ENCODE data around the gene QPCTL. TPM values are rescaled to one million over a fixed set of nuclear protein-coding genes. Genes with fewer than 3 reads are reported as not detected.

The QPCTL gene
- total and polyA plus RNA-seq, 9 of the 15 experiments (the other 6 are each of a cell fraction or from before 2014, with no cell fraction given), result 0.99 to 31.3 (median 12.7) TPM

DNA sequence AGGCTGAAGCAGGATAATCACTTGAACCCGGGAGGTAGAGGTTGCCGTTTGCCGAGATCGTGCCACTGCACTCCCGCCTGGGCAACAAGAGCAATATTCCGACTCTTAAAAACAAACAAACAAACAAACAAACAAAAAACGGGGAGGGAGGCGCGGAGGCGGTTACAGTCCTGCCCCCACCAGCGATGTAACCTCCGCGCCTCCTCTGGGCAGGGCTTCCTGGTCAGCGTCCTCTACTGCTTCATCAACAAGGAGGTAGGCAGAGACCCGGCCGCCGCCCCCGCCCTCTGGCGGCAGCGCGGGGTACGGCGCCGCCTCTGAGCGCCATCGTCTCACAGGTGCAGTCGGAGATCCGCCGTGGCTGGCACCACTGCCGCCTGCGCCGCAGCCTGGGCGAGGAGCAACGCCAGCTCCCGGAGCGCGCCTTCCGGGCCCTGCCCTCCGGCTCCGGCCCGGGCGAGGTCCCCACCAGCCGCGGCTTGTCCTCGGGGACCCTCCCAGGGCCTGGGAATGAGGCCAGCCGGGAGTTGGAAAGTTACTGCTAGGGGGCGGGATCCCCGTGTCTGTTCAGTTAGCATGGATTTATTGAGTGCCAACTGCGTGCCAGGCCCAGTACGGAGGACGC, 11.0 kb upstream of the QPCTL start (continued):
- TF ChIP-seq NR2C1 (IDR thresholded peaks at IDR 0.05) (no peak), NR2C1 (tag; IDR thresholded peaks at IDR 0.05) (no peak), PHB (CRISPR knock-in tag; IDR thresholded peaks at IDR 0.05) (0 out of 2 replicates have a peak, but pooled peaks have one; percentile 14), ZNF830 (CRISPR knock-in tag; IDR thresholded peaks at IDR 0.05) (no peak), KAT7 (CRISPR knock-in tag; IDR thresholded peaks at IDR 0.05; ENCODE audit: borderline replicate concordance) (0 out of 2 replicates have a peak, but pooled peaks have one; percentile 20), FIP1L1 (IDR thresholded peaks at IDR 0.05; ENCODE audit: low read depth, low read length, poor library complexity, severe bottlenecking) (peak; percentile 66), NONO (IDR thresholded peaks at IDR 0.05; ENCODE audit: low read depth in 2 of 2, low read length in 1 of 2) (0 out of 4 replicates have a peak, but pooled peaks of 1 of the 2 experiments have one; percentile 13), SMAD3 (CRISPR knock-in tag; conservative IDR thresholded peaks at IDR 0.05) (no peak), MYNN (IDR thresholded peaks at IDR 0.05) (0 out of 2 replicates have a peak, but pooled peaks have one; percentile 37), MYNN (CRISPR knock-in tag; IDR thresholded peaks at IDR 0.05) (no peak), JUN (IDR thresholded peaks at IDR 0.05; ENCODE audit: borderline replicate concordance, low read depth, low read length) (peak; percentile 40; the same call in 1 of the 2 replicates), JUN (CRISPR knock-in tag; IDR thresholded peaks at IDR 0.05; ENCODE audit: borderline replicate concordance) (no peak)
- TF ChIP-seq, protein P1, sequence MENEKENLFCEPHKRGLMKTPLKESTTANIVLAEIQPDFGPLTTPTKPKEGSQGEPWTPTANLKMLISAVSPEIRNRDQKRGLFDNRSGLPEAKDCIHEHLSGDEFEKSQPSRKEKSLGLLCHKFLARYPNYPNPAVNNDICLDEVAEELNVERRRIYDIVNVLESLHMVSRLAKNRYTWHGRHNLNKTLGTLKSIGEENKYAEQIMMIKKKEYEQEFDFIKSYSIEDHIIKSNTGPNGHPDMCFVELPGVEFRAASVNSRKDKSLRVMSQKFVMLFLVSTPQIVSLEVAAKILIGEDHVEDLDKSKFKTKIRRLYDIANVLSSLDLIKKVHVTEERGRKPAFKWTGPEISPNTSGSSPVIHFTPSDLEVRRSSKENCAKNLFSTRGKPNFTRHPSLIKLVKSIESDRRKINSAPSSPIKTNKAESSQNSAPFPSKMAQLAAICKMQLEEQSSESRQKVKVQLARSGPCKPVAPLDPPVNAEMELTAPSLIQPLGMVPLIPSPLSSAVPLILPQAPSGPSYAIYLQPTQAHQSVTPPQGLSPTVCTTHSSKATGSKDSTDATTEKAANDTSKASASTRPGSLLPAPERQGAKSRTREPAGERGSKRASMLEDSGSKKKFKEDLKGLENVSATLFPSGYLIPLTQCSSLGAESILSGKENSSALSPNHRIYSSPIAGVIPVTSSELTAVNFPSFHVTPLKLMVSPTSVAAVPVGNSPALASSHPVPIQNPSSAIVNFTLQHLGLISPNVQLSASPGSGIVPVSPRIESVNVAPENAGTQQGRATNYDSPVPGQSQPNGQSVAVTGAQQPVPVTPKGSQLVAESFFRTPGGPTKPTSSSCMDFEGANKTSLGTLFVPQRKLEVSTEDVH (IDR thresholded peaks at IDR 0.05; ENCODE audit: low read depth, partially characterized antibody), result peak; percentile 50
- TF ChIP-seq, protein P2, sequence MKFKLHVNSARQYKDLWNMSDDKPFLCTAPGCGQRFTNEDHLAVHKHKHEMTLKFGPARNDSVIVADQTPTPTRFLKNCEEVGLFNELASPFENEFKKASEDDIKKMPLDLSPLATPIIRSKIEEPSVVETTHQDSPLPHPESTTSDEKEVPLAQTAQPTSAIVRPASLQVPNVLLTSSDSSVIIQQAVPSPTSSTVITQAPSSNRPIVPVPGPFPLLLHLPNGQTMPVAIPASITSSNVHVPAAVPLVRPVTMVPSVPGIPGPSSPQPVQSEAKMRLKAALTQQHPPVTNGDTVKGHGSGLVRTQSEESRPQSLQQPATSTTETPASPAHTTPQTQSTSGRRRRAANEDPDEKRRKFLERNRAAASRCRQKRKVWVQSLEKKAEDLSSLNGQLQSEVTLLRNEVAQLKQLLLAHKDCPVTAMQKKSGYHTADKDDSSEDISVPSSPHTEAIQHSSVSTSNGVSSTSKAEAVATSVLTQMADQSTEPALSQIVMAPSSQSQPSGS (CRISPR knock-in tag; IDR thresholded peaks at IDR 0.05), result no peak
- TF ChIP-seq, protein P3, sequence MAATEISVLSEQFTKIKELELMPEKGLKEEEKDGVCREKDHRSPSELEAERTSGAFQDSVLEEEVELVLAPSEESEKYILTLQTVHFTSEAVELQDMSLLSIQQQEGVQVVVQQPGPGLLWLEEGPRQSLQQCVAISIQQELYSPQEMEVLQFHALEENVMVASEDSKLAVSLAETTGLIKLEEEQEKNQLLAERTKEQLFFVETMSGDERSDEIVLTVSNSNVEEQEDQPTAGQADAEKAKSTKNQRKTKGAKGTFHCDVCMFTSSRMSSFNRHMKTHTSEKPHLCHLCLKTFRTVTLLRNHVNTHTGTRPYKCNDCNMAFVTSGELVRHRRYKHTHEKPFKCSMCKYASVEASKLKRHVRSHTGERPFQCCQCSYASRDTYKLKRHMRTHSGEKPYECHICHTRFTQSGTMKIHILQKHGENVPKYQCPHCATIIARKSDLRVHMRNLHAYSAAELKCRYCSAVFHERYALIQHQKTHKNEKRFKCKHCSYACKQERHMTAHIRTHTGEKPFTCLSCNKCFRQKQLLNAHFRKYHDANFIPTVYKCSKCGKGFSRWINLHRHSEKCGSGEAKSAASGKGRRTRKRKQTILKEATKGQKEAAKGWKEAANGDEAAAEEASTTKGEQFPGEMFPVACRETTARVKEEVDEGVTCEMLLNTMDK (IDR thresholded peaks at IDR 0.05; ENCODE audit: borderline replicate concordance, insufficient read depth, low read depth, low read length, poor library complexity, severe bottlenecking), result peak; percentile 22
- TF ChIP-seq, protein P4, sequence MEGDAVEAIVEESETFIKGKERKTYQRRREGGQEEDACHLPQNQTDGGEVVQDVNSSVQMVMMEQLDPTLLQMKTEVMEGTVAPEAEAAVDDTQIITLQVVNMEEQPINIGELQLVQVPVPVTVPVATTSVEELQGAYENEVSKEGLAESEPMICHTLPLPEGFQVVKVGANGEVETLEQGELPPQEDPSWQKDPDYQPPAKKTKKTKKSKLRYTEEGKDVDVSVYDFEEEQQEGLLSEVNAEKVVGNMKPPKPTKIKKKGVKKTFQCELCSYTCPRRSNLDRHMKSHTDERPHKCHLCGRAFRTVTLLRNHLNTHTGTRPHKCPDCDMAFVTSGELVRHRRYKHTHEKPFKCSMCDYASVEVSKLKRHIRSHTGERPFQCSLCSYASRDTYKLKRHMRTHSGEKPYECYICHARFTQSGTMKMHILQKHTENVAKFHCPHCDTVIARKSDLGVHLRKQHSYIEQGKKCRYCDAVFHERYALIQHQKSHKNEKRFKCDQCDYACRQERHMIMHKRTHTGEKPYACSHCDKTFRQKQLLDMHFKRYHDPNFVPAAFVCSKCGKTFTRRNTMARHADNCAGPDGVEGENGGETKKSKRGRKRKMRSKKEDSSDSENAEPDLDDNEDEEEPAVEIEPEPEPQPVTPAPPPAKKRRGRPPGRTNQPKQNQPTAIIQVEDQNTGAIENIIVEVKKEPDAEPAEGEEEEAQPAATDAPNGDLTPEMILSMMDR (IDR thresholded peaks at IDR 0.05 in 2 of 3, conservative IDR thresholded peaks at IDR 0.05 in 1 of 3; ENCODE audit: insufficient read depth in 2 of 3, low read depth in 1 of 3, low read length in 3 of 3), result peak; percentile 90 to 95 (median 93)
- TF ChIP-seq, protein P5, sequence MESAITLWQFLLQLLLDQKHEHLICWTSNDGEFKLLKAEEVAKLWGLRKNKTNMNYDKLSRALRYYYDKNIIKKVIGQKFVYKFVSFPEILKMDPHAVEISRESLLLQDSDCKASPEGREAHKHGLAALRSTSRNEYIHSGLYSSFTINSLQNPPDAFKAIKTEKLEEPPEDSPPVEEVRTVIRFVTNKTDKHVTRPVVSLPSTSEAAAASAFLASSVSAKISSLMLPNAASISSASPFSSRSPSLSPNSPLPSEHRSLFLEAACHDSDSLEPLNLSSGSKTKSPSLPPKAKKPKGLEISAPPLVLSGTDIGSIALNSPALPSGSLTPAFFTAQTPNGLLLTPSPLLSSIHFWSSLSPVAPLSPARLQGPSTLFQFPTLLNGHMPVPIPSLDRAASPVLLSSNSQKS (CRISPR knock-in tag; IDR thresholded peaks at IDR 0.05), result no peak

Data from K562 (cell line).